Hematopoietic multipotent progenitor cell treated with erythropoietin and hydrocortisone succinate and interleukin-3 and kit ligand, for 15 days (in vitro differentiated cells): ENCODE data around the gene ZNF554.
"Not testable (repeated sequence)": the region's sequence is repeated elsewhere in the genome, so short reads cannot be mapped to it uniquely, and the experiment has no call there.

Experiments
- DNase-seq: peaks from one replicate; pipeline ENCODE4 v3.0.0-alpha.2; 2015; ENCODE audit warnings: low spot score

Gene ZNF554

GRCh38 chr19:2867025-2867991 lies 47.6 kb downstream of the ZNF554 start, which contains the start of gene ZNF556:
Gene ZNF556 (plus strand): TSS chr19:2867335. CDS start chr19:2867422, 87 bp downstream.
- DNase-seq: no peak

GRCh38 chr19:2869618-2870017 lies 50.0 kb downstream of the ZNF554 start:
- DNase-seq: no peak

GRCh38 chr19:2872175-2872574 lies 52.5 kb downstream of the ZNF554 start:
- DNase-seq: not testable (repeated sequence)

- DNase-seq: no peak
Observed at GRCh38 chr19:2877398-2878331, 58.0 kb downstream of the ZNF554 start.

- no peak for DNase-seq
Observed at GRCh38 chr19:2883686-2884439, 64.2 kb downstream of the ZNF554 start.

- no peak for DNase-seq
Observed at GRCh38 chr19:2885736-2886135, 66.1 kb downstream of the ZNF554 start.
